Globus pallidus (tissue), 1 donor: Measurements from ENCODE around the gene PFDN6.
A peak's percentile ranks its signal among the peaks of the same experiment; 100 is the strongest.
"Not testable (repeated sequence)": the region's sequence is repeated elsewhere in the genome, so short reads cannot be mapped to it uniquely, and the experiment has no call there.

Experiments used
- DNase-seq: peaks from one replicate; pipeline ENCODE4 v3.0.0-alpha.2; 2015; ENCODE audit warnings: low spot score

PFDN6 gene

DNA sequence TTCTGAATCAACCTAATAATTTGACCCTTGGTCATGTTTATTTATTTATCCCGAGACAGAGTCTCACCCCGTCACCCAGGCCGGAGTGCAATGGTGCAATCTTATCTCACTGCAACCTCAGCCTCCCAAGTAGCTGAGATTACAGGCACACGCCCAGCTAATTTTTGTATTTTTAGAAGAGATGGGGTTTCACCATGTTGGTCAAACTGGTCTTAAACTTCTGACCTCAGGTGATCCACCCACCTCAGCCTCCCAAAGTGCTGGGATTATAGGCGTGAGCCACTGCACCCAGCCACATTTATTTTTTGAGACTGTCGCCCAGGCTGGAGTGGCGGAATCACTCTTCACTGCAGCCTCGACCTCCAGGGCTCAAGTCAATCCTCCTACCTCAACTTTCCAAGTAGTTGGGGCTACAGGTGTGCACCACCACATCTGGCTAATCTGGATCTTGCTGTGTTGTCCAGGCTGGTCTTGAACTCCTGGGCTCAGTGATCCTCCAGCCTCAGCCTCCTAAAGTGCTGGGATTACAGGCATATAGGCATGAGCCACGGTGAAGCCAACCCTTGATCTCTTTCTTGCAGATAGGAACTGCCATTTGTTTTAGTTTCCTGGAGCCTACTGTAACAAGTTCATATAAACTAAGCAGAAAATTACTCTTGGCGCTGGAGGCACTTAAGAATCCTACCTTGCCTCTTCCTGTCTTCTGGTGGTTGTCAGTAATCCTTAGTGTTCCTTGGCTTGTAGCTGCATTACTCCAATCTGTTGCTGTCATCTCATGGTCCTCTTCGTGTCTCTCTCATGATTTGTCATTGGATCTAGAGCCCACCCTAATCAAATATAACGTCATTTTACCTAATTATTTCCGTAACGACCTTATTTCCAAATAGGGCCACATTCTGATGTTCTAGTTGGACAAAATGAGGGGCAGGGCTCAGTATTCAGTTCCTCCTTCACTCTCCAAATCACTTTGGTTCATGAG, 15.2 kb upstream of the PFDN6 start:
- DNase-seq: no peak

DNA sequence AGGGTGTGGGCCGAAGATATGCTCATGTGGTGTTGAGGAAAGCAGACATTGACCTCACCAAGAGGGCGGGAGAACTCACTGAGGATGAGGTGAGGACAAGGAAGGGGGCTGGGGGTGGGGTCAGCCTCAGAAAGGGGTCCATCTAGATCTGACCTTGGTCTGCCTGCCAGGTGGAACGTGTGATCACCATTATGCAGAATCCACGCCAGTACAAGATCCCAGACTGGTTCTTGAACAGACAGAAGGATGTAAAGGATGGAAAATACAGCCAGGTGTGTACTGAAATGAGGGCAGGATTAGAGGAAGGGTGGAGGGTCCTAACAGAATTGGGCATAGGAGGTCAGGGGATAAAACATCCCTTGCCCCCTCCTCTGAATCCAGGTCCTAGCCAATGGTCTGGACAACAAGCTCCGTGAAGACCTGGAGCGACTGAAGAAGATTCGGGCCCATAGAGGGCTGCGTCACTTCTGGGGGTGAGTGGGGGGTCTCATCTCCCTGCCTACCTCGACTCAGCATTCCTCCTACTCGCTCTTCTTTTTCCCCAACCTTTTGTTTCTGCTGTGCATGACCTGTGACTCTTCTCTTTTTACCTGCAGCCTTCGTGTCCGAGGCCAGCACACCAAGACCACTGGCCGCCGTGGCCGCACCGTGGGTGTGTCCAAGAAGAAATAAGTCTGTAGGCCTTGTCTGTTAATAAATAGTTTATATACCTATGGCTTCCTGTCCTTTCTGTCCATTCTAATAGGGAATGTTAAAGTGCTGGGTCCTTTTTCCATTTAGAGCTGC, 13.4 kb upstream of the PFDN6 start:
- DNase-seq: not testable (repeated sequence)

DNA sequence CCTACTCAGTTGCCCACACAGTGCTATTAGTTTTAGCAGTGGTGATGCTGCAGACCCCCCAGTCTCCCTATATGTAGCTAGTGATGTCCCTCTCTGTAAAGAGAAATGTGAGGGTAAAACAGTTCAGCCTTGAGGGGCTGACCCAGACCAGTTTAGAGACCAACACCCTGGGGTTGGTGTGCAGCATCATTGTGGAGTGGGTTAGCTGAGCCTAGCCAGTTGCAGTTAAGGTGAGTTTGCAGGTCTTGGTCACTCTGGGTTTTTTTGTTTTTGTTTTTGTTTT, 12.9 kb upstream of the PFDN6 start:
- no peak for DNase-seq

DNA sequence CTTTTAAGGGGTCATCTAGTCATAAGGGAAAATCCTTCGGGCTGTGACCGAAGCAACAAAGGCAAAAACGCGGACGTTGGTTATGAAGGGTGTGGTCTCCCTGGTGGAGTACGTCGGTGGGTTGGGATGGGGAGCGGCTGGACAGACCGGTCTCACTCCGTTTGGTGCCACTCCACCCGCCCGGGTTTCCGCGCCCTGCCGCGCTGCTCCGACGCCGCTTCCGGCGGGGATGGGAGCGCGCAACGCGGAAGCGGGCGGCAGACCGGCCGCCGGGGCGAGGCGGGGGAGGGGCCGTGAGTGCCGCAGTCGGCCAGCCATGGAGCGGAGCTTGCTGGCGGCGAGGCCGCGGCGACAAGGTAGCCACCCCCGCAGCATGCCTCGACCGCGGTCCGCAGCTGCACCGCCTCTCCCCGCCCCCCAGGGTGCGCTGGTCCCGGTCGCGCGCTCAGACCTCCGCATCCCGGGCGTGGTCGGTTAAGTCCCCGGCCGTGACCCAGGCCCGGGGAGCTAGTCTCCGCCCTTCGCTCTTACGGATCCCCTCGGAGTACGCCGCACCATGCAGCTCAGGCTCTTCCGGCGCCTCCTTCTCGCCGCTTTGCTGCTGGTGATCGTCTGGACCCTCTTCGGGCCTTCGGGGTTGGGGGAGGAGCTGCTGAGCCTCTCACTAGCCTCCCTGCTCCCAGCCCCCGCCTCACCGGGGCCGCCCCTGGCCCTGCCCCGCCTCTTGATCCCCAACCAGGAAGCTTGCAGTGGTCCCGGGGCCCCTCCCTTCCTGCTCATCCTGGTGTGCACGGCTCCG, 12.3 kb upstream of the PFDN6 start, which contains the start of gene B3GALT4:
Gene B3GALT4, plus strand, starts transcription at position 260 of the 799 bp plus-strand sequence. Its CDS starts 297 bp downstream, at position 557.
- DNase-seq: peak; percentile 42

DNA sequence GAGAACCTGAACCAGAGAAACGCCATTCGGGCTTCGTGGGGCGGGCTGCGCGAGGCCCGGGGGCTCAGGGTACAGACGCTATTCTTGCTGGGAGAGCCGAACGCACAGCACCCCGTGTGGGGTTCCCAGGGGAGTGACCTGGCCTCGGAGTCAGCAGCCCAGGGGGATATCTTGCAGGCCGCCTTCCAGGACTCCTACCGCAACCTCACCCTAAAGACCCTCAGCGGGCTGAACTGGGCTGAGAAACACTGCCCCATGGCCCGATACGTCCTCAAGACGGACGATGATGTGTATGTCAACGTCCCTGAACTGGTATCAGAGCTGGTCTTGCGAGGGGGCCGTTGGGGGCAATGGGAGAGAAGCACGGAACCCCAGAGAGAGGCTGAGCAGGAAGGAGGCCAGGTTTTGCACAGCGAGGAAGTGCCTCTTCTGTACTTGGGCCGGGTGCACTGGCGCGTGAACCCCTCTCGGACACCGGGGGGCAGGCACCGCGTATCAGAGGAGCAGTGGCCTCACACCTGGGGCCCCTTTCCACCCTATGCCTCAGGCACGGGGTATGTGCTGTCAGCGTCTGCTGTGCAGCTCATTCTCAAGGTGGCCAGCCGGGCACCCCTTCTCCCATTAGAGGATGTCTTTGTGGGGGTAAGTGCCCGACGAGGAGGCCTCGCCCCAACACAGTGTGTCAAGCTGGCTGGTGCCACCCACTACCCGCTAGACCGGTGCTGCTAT, 11.6 kb upstream of the PFDN6 start:
- DNase-seq: no peak

DNA sequence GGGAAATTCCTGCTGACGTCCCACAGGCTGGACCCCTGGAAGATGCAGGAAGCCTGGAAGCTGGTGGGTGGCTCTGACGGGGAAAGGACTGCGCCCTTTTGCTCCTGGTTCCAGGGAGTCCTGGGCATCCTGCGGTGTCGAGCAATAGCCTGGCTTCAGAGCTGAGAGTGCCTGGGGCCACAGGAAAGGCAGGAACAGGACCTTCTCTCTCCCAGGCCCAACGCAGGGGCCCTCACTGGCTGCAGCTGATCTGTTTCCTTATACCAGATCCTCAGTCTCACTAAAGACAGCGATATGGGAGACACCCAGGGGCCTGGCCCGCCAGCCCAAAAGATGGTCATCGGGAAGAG, 11.0 kb upstream of the PFDN6 start:
- DNase-seq: no peak

DNA sequence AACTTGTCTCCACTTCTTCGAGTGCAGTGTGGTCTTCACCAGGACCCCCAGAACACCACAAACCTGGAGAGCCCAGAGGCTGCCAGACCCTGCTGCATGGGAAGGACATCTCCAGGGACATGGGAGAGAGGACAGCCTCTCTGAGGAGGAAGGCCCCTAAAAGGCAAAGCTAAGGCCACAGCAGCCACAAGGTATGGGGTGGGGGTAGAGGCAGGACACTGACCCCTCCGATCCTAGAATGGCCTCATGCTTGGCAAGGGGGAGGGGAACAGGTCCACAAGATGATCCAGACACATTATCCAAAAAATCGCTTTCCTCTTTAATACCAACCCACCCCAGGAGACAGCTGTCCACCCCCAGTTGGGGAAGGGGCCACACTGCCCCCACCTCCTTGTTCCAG, 10.6 kb upstream of the PFDN6 start:
- no peak for DNase-seq

DNA sequence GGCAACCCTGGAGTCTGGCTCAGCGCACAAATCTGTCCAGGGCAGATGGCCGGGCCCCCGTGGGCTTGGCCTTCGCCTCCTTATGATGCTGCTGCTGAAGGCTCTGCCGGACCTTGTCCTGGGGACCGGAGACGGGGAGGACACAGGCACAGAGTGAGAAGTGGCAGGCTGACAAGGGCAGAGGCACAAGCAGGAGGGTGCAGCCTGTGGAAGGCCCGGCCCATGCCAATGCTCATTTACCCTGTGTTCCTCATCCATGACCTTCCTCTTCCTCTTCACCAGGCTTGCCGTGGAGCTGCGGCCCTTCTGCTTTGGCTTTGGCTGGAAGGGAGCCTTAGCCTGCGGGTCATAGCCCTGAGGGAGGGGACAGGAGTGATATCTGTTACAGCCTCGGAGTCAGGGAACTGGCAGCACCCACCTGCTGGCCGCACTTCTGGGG, 10.1 kb upstream of the PFDN6 start:
- DNase-seq: no peak

DNA sequence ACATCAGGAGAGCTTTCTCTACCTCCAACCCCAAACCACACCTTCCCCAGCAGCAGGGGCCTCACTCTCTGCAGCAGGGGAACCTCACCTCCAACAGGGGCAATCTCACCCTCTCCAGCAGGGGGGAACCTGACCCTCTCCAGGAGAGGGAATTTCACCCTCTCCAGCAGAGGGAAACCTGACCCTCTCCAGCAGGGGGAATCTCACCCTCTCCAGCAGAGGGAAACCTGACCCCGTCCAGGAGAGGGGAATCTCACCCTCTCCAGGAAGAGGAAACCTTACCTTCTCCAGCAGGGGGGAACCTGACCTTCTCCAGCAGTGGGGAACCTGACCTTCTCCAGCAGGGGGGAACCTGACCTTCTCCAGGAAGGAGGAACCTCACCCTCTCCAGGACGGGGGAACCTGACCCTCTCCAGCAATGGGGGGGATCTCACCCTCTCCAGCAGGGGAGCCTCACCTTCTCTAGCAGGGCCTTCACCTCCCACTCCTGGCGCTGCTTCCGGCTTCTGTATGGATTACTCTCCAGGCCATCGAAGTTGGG, 9.4 kb upstream of the PFDN6 start:
- no peak for DNase-seq

DNA sequence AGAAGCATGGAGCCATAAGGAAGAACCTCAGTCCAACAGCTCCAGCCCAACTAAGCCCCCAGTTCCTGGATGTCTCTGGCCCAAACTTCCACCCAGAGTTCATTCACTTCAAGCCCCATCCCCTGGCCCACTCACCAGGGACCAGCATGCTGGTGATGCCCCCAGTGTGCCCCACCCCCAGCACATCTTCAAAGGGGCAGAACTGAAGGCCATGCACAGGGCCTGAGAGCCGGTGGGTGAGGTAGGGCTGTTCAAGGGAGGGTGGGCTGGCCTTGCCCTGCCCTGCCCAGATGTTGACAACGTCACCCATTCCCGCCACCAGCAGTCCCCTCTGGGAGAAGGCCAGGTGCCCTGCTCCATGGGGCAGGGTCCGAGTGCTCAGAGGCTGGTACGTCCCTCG, 8.9 kb upstream of the PFDN6 start:
- no peak for DNase-seq

DNA sequence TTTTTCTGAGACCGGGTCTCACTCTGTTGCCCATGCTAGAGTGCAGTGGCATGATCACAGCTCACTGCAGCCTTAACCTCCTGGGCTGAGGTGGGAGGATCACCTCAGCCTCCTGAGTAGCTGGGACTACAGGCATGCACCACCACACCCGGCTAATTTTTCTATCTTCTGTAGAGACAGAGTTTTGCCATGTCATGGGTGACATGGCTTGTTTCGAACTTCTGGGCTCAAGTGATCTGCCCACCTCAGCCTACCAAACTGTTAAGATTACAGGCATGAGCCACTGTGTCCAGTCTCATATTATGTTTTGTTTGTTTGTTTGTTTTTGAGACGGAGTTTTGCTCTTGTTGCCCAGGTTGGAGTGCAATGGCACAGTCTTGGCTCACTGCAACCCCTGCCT, 4.2 kb upstream of the PFDN6 start:
- DNase-seq: not testable (repeated sequence)

DNA sequence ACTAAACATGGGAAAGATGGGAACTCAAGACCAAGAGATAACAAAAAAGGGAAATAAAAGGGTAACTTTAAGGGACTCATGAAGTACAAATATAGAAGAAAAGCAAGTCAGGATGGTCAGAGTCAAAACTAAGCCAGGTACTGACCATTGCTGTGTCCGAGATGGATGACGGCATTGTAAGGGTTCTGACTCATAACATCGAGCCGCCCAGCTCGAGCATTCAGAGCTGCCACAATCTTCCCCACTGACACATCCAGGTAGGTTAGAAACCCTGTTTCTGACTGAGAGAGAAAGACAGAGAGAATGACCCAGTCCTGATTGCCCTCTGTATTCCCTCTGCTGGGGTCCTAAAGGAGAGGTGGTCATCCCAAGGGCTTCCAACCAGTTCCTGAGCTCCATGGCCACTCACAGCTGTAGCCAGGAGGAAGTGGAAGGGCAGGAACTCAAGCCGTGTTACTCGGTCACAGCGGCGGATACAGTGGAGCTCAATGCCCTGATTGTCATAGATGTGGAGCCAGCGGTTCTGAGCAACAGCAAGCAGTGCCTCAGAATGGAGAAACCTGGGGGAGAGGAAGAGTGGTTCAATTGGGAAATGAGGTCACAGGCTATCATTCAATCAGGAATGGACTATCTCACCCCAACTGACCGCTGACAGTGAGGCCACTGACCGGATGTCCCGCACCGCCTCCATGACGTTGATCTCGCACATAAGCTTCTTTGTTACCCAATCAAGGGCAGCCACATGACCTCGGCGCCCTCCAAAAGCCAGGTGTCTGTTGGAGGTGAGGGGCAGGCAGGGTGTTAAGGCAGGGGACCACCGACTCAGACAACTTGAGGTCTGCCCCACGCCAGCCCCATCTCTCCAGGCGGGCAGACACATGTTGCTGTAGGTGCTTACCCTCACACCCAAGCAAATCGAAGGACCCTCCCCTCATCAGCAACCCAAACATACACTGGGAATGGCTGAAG, 2.2 kb upstream of the PFDN6 start:
- DNase-seq: no peak

DNA sequence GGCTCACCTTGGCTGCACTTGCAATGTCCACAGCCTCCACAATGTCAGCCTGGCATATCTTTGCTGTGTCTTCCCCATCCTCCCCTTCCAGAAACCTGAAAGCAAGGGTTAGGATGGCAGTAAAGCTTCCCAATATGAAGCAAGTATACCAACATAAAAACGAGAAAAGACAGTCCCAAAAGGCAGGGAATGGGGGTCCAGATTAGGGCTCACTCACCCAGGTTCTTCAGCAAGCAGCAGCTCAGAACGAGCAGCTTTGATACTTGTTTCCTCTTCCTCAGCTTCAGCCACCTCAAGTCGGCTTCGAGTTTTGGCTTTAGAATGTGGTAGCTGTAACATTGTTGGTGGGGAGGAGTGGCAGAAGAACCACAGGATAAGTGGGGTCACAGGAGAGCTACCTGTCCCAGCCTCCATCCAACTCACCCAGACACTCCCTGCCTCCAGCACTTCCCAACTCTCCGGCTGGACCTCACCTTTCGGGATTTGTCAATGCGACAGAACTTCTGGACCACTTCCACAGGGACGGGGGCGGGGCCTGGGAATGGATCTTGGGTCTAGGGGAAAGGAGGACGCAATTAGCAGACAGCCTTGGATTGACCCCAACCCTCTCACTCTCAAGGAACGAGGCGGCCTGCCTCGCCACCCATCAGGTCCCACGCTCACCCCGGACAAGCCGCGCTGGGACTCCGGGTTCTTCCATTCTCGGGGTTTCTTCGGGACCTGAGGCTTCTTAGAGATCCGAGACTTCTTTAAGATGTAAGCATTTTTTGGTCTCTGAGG, 1.1 kb upstream of the PFDN6 start:
- no peak for DNase-seq

DNA sequence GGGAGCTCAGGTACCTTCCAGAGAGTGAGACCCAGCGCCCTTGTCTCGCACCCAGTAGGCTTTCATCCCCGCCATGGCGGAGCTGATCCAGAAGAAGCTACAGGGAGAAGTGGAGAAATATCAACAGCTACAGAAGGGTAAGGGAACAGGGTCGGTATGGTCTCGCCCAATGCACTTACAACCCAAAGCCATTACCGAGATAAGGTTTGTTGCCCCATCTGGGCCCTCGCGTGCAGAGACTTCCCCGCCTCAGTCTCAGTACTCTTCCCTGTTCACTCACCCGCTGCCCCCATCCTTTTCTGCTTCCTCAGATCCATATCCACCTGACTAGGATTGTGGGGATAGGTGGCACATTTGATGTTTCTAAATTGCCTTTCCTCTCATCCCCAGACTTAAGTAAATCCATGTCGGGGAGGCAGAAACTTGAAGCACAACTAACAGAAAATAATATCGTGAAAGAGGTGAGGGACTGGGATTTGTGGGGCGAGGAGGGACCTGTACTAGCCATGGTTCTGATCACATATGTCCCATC, 449 bp downstream of the PFDN6 start:
- no peak for DNase-seq

DNA sequence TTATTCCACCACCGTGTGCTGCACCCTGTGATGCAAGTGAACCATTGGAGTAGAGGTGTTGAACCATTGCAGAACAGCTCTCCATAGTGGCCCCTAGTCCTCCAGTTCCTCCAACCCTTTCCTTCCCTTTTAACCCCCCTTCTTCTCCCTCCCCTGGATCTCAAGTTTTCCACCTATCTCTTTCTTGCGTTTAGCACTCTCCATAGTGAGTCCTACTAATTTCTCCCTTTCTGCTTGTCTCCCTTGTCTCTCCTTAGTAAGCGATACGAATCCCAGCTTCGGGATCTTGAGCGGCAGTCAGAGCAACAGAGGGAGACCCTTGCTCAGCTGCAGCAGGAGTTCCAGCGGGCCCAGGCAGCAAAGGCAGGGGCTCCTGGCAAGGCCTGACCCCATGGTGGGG, 1.1 kb downstream of the PFDN6 start:
- no peak for DNase-seq

DNA sequence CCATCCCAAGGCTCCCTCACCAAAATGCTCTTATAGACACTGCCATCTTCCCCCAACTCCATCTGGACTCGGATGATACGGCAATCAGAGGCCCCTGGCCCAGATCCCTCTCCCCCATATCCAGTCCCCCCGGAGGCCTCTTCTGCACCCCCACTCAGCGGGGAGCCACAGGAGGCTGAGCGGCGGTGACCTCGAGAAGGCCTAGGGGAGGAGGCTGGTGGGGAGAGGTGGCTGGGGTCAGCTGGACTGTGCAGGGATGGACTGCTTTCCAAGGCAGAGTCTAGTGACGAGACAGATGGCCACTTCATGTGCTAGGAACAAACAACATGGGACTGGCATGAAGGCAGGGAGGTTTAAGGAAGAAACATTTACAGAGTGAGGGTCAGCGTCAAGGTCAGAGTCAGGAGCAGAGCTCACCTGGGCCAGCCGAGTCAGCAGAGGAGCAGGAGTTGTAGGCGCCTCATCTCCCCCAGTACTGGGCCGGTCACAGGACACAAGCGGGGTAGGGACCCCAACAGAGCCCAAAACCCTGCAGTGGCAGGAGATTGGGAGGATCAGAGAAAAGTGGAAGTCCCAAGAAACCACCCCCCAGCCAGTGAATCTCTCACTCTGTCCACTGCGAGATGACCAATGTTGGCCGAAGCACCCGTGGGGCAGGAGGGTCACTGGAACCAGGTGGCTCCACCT, 3.7 kb downstream of the PFDN6 start:
- DNase-seq: no peak

DNA sequence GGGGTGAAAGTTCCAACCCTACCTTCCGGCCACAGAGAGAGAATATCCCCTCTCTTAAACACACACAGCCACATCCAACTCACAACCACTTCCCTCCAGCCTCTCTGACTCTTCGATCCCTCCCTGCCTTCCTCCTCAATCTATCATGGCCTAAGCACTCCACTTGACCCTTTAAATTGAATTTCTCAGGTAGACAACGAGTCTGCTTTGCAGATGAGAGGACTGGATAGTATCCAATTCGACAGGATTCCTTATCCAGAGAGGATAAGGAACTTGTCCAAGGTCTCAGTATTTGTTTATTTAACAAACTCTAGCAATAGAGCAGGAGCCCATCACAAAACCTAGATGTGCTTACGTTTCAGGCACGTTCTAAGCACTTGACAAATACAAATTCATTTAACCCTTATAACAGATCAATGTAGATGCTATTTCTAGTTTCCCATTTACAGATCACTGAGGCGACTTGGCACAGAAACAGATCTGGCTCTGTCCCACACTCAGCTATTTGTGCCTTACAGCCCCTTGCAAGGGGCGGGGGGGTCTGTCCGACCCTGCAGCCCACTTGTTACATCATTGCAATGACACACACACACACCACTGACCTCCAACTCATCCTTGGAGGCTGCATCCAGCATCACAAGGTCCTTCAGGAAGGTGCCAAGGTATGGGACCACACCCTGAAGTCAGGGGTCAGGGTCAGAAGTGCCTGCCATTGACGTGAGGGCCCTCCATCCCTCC, 4.9 kb downstream of the PFDN6 start:
- DNase-seq: no peak
